Activated naive CD8-positive, alpha-beta T cell treated with anti-CD3 and anti-CD28 coated beads, Interleukin-2, amount 50 U/mL, for 24 hours (primary cell): ENCODE measurements around the gene TMEM185B.
A peak's percentile ranks its signal among the peaks of the same experiment; 100 is the strongest.

Experiments used
- ATAC-seq: fragments of 150-1000 bp; cut with Tn5 transposase; one replicate; pipeline ENCODE4 v1.10.0; 2021
- DNase-seq: peaks from one replicate; pipeline ENCODE4 v3.0.0; 2021
- H3K27ac Mint-ChIP-seq: one replicate; pipeline ENCODE4 v1.8.0; 2021; ENCODE audit warnings: mild to moderate bottlenecking, mixed read lengths
- H3K27me3 Mint-ChIP-seq: one replicate; pipeline ENCODE4 v1.8.0; 2021; ENCODE audit warnings: mixed read lengths
- H3K36me3 Mint-ChIP-seq: one replicate; pipeline ENCODE4 v1.8.0; 2021; ENCODE audit warnings: low read depth, mixed read lengths
- H3K4me1 Mint-ChIP-seq: one replicate; pipeline ENCODE4 v1.8.0; 2021; ENCODE audit warnings: mixed read lengths
- H3K4me3 Mint-ChIP-seq: one replicate; pipeline ENCODE4 v1.8.0; 2021; ENCODE audit warnings: mild to moderate bottlenecking, moderate library complexity, mixed read lengths
- H3K9me3 Mint-ChIP-seq: one replicate; pipeline ENCODE4 v1.8.0; 2021; ENCODE audit warnings: mixed read lengths

The TMEM185B gene

GRCh38 chr2:120255986-120256650, 32.9 kb upstream of the TMEM185B start:
- peaks cover 55% of the 10 kb centered on the region for H3K4me1 Mint-ChIP-seq
- H3K36me3 Mint-ChIP-seq = peaks cover 15% of the 10 kb centered on the region
- peaks cover 9% of the 10 kb centered on the region for H3K9me3 Mint-ChIP-seq
- H3K27me3 Mint-ChIP-seq = no peaks in the 10 kb centered on the region
- H3K4me3 Mint-ChIP-seq = peak overlapping the region; percentile 30
- no peak overlapping the region for H3K27ac Mint-ChIP-seq
- ATAC-seq (no peak), DNase-seq (no peak)

GRCh38 chr2:120255071-120255470, 31.9 kb upstream of the TMEM185B start:
- Mint-ChIP-seq H3K27me3 (no peaks in the 10 kb centered on the region), H3K9me3 (peaks cover 9% of the 10 kb centered on the region), H3K4me1 (peaks cover 55% of the 10 kb centered on the region), H3K36me3 (peaks cover 15% of the 10 kb centered on the region), H3K4me3 (no peak overlapping the region), H3K27ac (no peak overlapping the region)
- ATAC-seq = no peak
- no peak for DNase-seq

- Mint-ChIP-seq H3K9me3 (peaks cover 9% of the 10 kb centered on the region), H3K4me3 (peak overlapping the region; percentile 86), H3K27ac (no peak overlapping the region), H3K36me3 (peaks cover 12% of the 10 kb centered on the region), H3K4me1 (peaks cover 53% of the 10 kb centered on the region), H3K27me3 (peaks cover 3% of the 10 kb centered on the region)
- ATAC-seq (no peak), DNase-seq (no peak)
Measured at GRCh38 chr2:120254178-120254577, 31.0 kb upstream of the TMEM185B start.

- H3K4me3 Mint-ChIP-seq = peak overlapping the region; percentile 99
- peaks cover 10% of the 10 kb centered on the region for H3K27me3 Mint-ChIP-seq
- peaks cover 49% of the 10 kb centered on the region for H3K4me1 Mint-ChIP-seq
- H3K9me3 Mint-ChIP-seq = peaks cover 2% of the 10 kb centered on the region
- peak overlapping the region; percentile 75 for H3K27ac Mint-ChIP-seq
- DNase-seq (peak; percentile 50), ATAC-seq (peak; percentile 53)
- peaks cover 6% of the 10 kb centered on the region for H3K36me3 Mint-ChIP-seq
Measured at GRCh38 chr2:120253021-120253882, 30.1 kb upstream of the TMEM185B start.

GRCh38 chr2:120252225-120253020, 29.2 kb upstream of the TMEM185B start, which contains the start of gene RALB:
TSS of gene RALB (plus strand) at chr2:120252852. CDS start at chr2:120278665, 25,813 bp downstream.
- H3K27me3 Mint-ChIP-seq = peaks cover 18% of the 10 kb centered on the region
- DNase-seq (peak; percentile 99), ATAC-seq (peak; percentile 89)
- peaks cover 42% of the 10 kb centered on the region for H3K4me1 Mint-ChIP-seq
- no peaks in the 10 kb centered on the region for H3K9me3 Mint-ChIP-seq
- peaks cover 4% of the 10 kb centered on the region for H3K36me3 Mint-ChIP-seq
- H3K4me3 Mint-ChIP-seq = peak within 1 kb of the TSS; percentile 99
- peak within 1 kb of the TSS; percentile 82 for H3K27ac Mint-ChIP-seq

GRCh38 chr2:120251880-120252224, 28.7 kb upstream of the TMEM185B start:
- no peak for ATAC-seq
- no peaks in the 10 kb centered on the region for H3K9me3 Mint-ChIP-seq

GRCh38 chr2:120251078-120251477, 27.9 kb upstream of the TMEM185B start:
- peaks cover 3% of the 10 kb centered on the region for H3K36me3 Mint-ChIP-seq
- H3K4me3 Mint-ChIP-seq = no peak overlapping the region
- peaks cover 34% of the 10 kb centered on the region for H3K4me1 Mint-ChIP-seq
- no peak overlapping the region for H3K27ac Mint-ChIP-seq
- DNase-seq = no peak
- H3K9me3 Mint-ChIP-seq = no peaks in the 10 kb centered on the region
- ATAC-seq = no peak
- peaks cover 23% of the 10 kb centered on the region for H3K27me3 Mint-ChIP-seq

More at GRCh38 chr2:120251880-120252224, 28.7 kb upstream of the TMEM185B start:
- Mint-ChIP-seq H3K27me3 (peaks cover 20% of the 10 kb centered on the region), H3K4me3 (peak overlapping the region; percentile 99), H3K4me1 (peaks cover 40% of the 10 kb centered on the region), H3K36me3 (peaks cover 3% of the 10 kb centered on the region), H3K27ac (peak overlapping the region; percentile 82)
- DNase-seq = no peak

- ATAC-seq = no peak
- peaks cover 29% of the 10 kb centered on the region for H3K4me1 Mint-ChIP-seq
- no peak overlapping the region for H3K4me3 Mint-ChIP-seq
- H3K27me3 Mint-ChIP-seq = peaks cover 23% of the 10 kb centered on the region
- H3K27ac Mint-ChIP-seq = no peak overlapping the region
- H3K9me3 Mint-ChIP-seq = no peaks in the 10 kb centered on the region
- no peak for DNase-seq
- H3K36me3 Mint-ChIP-seq = peaks cover 3% of the 10 kb centered on the region
Measured at GRCh38 chr2:120250640-120251039, 27.4 kb upstream of the TMEM185B start.

- no peaks in the 10 kb centered on the region for H3K36me3 Mint-ChIP-seq
- ATAC-seq = no peak
- H3K27ac Mint-ChIP-seq = no peak overlapping the region
- no peak for DNase-seq
- H3K4me3 Mint-ChIP-seq = no peak overlapping the region
- peaks cover 11% of the 10 kb centered on the region for H3K4me1 Mint-ChIP-seq
- peaks cover 5% of the 10 kb centered on the region for H3K9me3 Mint-ChIP-seq
- peaks cover 23% of the 10 kb centered on the region for H3K27me3 Mint-ChIP-seq
Measured at GRCh38 chr2:120247851-120248250, 24.7 kb upstream of the TMEM185B start.

- Mint-ChIP-seq H3K27me3 (peaks cover 23% of the 10 kb centered on the region), H3K27ac (no peak overlapping the region), H3K36me3 (no peaks in the 10 kb centered on the region), H3K9me3 (peaks cover 5% of the 10 kb centered on the region), H3K4me1 (peaks cover 5% of the 10 kb centered on the region), H3K4me3 (no peak overlapping the region)
- no peak for DNase-seq
- no peak for ATAC-seq
Measured at GRCh38 chr2:120246546-120247300, 23.5 kb upstream of the TMEM185B start.

- Mint-ChIP-seq H3K4me3 (no peak overlapping the region), H3K27ac (no peak overlapping the region), H3K4me1 (peaks cover 2% of the 10 kb centered on the region), H3K36me3 (no peaks in the 10 kb centered on the region), H3K9me3 (peaks cover 5% of the 10 kb centered on the region), H3K27me3 (peaks cover 23% of the 10 kb centered on the region)
- DNase-seq = no peak
- ATAC-seq = no peak
Measured at GRCh38 chr2:120245520-120246332, 22.5 kb upstream of the TMEM185B start.

GRCh38 chr2:120244656-120245519, 21.7 kb upstream of the TMEM185B start:
- H3K4me1 Mint-ChIP-seq = peaks cover 2% of the 10 kb centered on the region
- no peak overlapping the region for H3K4me3 Mint-ChIP-seq
- no peak for DNase-seq
- peaks cover 23% of the 10 kb centered on the region for H3K27me3 Mint-ChIP-seq
- H3K9me3 Mint-ChIP-seq = peaks cover 5% of the 10 kb centered on the region
- no peak overlapping the region for H3K27ac Mint-ChIP-seq
- no peaks in the 10 kb centered on the region for H3K36me3 Mint-ChIP-seq
- ATAC-seq = no peak
